ENCODE results near the gene PC. TPM values are rescaled to one million over a fixed set of nuclear protein-coding genes. Genes with fewer than 3 reads are reported as not detected.

PC gene
- total and polyA plus RNA-seq, 2 experiments from 2014 or later: 18.3 to 21.7 TPM

DNA sequence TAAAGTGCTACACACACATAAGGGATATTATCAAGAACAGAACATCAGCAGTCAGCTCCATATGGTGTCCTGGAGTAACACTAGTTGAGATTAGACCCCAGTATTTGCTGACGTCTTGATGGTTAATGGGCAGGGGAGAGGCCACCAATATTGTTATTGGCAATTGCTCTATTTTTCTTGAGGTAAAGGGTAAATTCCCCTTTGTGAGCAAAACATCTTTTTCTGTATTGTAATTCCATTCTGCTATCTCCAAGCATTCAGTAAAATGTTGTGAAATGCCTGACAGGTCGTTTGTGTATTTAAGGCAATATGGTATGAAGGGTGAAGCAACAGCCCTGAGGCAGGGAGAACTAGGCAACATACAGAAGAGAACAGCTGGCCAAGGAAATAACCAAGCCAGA lies 21.9 kb downstream of the PC start:
- no peak overlapping the region for H3K27ac ChIP-seq (ENCODE audit: low read depth)
- no peaks in the 10 kb centered on the region for H3K79me2 ChIP-seq (replicated peaks; ENCODE audit: insufficient read depth)
- H2AFZ ChIP-seq: no peak overlapping the region
- no peaks in the 10 kb centered on the region for H3K36me3 Mint-ChIP-seq (ENCODE audit: low read depth)
- no peaks in the 10 kb centered on the region for H3K27me3 ChIP-seq (ENCODE audit: insufficient read depth)
- no peaks in the 10 kb centered on the region for H3K36me3 ChIP-seq (ENCODE audit: insufficient read depth)
- ATAC-seq (no peak), DNase-seq (ENCODE audit: low spot score) (no peak)
- TF ChIP-seq, protein P1, sequence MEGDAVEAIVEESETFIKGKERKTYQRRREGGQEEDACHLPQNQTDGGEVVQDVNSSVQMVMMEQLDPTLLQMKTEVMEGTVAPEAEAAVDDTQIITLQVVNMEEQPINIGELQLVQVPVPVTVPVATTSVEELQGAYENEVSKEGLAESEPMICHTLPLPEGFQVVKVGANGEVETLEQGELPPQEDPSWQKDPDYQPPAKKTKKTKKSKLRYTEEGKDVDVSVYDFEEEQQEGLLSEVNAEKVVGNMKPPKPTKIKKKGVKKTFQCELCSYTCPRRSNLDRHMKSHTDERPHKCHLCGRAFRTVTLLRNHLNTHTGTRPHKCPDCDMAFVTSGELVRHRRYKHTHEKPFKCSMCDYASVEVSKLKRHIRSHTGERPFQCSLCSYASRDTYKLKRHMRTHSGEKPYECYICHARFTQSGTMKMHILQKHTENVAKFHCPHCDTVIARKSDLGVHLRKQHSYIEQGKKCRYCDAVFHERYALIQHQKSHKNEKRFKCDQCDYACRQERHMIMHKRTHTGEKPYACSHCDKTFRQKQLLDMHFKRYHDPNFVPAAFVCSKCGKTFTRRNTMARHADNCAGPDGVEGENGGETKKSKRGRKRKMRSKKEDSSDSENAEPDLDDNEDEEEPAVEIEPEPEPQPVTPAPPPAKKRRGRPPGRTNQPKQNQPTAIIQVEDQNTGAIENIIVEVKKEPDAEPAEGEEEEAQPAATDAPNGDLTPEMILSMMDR (conservative IDR thresholded peaks at IDR 0.05; ENCODE audit: low read depth in 2 of 2): no peak
- no peaks in the 10 kb centered on the region for H3K4me1 ChIP-seq (ENCODE audit: insufficient read depth)
- H3K9me2 ChIP-seq (ENCODE audit: insufficient read depth): no peaks in the 10 kb centered on the region
- no peaks in the 10 kb centered on the region for H3K9me3 Mint-ChIP-seq
- no peak overlapping the region for H3K4me3 ChIP-seq
- no peaks in the 10 kb centered on the region for H3F3A ChIP-seq (replicated peaks; ENCODE audit: low read depth)
- H3K4me1 Mint-ChIP-seq: peaks cover 6% of the 10 kb centered on the region; the same call in 2 of the 3 replicates
- H4K20me1 ChIP-seq (replicated peaks; ENCODE audit: insufficient read depth): no peaks in the 10 kb centered on the region
- no peak overlapping the region for H3K27ac Mint-ChIP-seq
- no peak overlapping the region for H3K4me3 Mint-ChIP-seq
- no peak overlapping the region for H3K4me2 ChIP-seq
- no peaks in the 10 kb centered on the region for H3K27me3 Mint-ChIP-seq (ENCODE audit: insufficient read depth, low read depth, poor library complexity)

DNA sequence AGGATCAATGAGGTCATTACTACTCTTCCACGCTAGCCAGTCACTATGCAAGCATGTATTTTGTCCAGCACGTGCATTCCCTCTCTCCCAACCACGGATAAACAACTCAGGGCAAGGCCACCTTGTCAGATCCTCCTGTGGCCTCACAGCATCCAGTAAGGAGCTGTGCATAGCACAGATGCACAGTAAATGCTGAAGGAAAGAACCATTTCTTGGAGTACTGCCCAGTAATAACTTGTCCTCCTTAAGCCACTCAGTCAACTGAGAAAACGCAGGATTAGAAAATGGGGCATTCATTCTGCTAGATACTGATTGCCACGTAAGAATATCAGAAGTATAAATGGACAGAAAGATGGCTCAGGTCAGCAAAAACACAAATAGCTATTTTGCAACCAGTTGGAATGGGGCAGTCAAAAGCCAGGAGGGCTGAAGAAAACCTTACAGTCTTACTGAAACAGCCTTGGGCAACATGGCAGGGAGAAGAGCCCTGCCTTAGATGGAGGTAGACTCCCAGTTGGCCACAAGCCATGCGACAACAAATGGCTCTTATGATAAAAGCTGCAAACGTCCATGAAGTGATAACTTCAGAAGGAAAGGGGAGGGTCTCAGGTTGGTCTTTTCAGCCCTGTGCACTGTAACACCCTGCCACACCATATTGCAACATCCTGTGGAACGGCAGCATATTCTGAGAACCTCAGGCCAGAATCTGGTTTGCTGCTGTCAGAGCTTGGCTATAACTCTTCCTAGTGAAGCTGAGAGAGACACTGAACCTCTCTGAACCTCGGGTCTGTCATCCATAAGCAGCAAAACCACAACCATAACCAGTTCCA lies 23.0 kb downstream of the PC start:
- ATAC-seq (no peak), DNase-seq (ENCODE audit: low spot score) (no peak)
- H3F3A ChIP-seq (replicated peaks; ENCODE audit: low read depth): no peaks in the 10 kb centered on the region
- Mint-ChIP-seq H3K36me3 (ENCODE audit: low read depth) (no peaks in the 10 kb centered on the region), H3K9me3 (no peaks in the 10 kb centered on the region), H3K27ac (no peak overlapping the region), H3K4me3 (no peak overlapping the region), H3K27me3 (ENCODE audit: insufficient read depth, low read depth, poor library complexity) (no peaks in the 10 kb centered on the region), H3K4me1 (peaks cover 6% of the 10 kb centered on the region; the same call in 2 of the 3 replicates)
- H3K4me3 ChIP-seq: no peak overlapping the region
- no peak overlapping the region for H3K4me2 ChIP-seq
- no peak overlapping the region for H2AFZ ChIP-seq
- no peaks in the 10 kb centered on the region for H3K36me3 ChIP-seq (ENCODE audit: insufficient read depth)
- no peaks in the 10 kb centered on the region for H3K4me1 ChIP-seq (ENCODE audit: insufficient read depth)
- no peak overlapping the region for H3K27ac ChIP-seq (ENCODE audit: low read depth)
- no peaks in the 10 kb centered on the region for H4K20me1 ChIP-seq (replicated peaks; ENCODE audit: insufficient read depth)
- H3K79me2 ChIP-seq (replicated peaks; ENCODE audit: insufficient read depth): no peaks in the 10 kb centered on the region
- no peaks in the 10 kb centered on the region for H3K9me2 ChIP-seq (ENCODE audit: insufficient read depth)
- H3K27me3 ChIP-seq (ENCODE audit: insufficient read depth): no peaks in the 10 kb centered on the region
- TF ChIP-seq CREB1 (CRISPR knock-in tag; IDR thresholded peaks at IDR 0.05; ENCODE audit: low read depth) (no peak), EZH2 (IDR thresholded peaks at IDR 0.05; ENCODE audit: low read depth, unreplicated experiment) (no peak), POLR2AphosphoS5 (IDR thresholded peaks at IDR 0.05; ENCODE audit: low read depth) (no peak), EZH2phosphoT487 (IDR thresholded peaks at IDR 0.05; ENCODE audit: unreplicated experiment) (no peak), ZNF114 (CRISPR knock-in tag; IDR thresholded peaks at IDR 0.05) (no peak), STAT1 (IDR thresholded peaks at IDR 0.05; ENCODE audit: unreplicated experiment) (no peak)
- TF ChIP-seq, protein P2, sequence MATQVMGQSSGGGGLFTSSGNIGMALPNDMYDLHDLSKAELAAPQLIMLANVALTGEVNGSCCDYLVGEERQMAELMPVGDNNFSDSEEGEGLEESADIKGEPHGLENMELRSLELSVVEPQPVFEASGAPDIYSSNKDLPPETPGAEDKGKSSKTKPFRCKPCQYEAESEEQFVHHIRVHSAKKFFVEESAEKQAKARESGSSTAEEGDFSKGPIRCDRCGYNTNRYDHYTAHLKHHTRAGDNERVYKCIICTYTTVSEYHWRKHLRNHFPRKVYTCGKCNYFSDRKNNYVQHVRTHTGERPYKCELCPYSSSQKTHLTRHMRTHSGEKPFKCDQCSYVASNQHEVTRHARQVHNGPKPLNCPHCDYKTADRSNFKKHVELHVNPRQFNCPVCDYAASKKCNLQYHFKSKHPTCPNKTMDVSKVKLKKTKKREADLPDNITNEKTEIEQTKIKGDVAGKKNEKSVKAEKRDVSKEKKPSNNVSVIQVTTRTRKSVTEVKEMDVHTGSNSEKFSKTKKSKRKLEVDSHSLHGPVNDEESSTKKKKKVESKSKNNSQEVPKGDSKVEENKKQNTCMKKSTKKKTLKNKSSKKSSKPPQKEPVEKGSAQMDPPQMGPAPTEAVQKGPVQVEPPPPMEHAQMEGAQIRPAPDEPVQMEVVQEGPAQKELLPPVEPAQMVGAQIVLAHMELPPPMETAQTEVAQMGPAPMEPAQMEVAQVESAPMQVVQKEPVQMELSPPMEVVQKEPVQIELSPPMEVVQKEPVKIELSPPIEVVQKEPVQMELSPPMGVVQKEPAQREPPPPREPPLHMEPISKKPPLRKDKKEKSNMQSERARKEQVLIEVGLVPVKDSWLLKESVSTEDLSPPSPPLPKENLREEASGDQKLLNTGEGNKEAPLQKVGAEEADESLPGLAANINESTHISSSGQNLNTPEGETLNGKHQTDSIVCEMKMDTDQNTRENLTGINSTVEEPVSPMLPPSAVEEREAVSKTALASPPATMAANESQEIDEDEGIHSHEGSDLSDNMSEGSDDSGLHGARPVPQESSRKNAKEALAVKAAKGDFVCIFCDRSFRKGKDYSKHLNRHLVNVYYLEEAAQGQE (IDR thresholded peaks at IDR 0.05; ENCODE audit: unreplicated experiment): no peak
- TF ChIP-seq, protein P3, sequence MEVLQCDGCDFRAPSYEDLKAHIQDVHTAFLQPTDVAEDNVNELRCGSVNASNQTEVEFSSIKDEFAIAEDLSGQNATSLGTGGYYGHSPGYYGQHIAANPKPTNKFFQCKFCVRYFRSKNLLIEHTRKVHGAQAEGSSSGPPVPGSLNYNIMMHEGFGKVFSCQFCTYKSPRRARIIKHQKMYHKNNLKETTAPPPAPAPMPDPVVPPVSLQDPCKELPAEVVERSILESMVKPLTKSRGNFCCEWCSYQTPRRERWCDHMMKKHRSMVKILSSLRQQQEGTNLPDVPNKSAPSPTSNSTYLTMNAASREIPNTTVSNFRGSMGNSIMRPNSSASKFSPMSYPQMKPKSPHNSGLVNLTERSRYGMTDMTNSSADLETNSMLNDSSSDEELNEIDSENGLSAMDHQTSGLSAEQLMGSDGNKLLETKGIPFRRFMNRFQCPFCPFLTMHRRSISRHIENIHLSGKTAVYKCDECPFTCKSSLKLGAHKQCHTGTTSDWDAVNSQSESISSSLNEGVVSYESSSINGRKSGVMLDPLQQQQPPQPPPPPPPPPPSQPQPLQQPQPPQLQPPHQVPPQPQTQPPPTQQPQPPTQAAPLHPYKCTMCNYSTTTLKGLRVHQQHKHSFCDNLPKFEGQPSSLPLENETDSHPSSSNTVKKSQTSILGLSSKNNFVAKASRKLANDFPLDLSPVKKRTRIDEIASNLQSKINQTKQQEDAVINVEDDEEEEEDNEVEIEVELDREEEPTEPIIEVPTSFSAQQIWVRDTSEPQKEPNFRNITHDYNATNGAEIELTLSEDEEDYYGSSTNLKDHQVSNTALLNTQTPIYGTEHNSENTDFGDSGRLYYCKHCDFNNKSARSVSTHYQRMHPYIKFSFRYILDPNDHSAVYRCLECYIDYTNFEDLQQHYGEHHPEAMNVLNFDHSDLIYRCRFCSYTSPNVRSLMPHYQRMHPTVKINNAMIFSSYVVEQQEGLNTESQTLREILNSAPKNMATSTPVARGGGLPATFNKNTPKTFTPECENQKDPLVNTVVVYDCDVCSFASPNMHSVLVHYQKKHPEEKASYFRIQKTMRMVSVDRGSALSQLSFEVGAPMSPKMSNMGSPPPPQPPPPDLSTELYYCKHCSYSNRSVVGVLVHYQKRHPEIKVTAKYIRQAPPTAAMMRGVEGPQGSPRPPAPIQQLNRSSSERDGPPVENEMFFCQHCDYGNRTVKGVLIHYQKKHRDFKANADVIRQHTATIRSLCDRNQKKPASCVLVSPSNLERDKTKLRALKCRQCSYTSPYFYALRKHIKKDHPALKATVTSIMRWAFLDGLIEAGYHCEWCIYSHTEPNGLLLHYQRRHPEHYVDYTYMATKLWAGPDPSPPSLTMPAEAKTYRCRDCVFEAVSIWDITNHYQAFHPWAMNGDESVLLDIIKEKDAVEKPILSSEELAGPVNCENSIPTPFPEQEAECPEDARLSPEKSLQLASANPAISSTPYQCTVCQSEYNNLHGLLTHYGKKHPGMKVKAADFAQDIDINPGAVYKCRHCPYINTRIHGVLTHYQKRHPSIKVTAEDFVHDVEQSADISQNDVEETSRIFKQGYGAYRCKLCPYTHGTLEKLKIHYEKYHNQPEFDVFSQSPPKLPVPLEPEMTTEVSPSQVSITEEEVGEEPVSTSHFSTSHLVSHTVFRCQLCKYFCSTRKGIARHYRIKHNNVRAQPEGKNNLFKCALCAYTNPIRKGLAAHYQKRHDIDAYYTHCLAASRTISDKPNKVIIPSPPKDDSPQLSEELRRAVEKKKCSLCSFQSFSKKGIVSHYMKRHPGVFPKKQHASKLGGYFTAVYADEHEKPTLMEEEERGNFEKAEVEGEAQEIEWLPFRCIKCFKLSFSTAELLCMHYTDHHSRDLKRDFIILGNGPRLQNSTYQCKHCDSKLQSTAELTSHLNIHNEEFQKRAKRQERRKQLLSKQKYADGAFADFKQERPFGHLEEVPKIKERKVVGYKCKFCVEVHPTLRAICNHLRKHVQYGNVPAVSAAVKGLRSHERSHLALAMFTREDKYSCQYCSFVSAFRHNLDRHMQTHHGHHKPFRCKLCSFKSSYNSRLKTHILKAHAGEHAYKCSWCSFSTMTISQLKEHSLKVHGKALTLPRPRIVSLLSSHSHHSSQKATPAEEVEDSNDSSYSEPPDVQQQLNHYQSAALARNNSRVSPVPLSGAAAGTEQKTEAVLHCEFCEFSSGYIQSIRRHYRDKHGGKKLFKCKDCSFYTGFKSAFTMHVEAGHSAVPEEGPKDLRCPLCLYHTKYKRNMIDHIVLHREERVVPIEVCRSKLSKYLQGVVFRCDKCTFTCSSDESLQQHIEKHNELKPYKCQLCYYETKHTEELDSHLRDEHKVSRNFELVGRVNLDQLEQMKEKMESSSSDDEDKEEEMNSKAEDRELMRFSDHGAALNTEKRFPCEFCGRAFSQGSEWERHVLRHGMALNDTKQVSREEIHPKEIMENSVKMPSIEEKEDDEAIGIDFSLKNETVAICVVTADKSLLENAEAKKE (CRISPR knock-in tag; IDR thresholded peaks at IDR 0.05): no peak
